DND-41 (cell line): ENCODE results near the gene MYH15.

Experiments used
- CTCF ChIP-seq: IDR thresholded peaks from 2 replicates; pipeline ENCODE4 v1.5.1; 2012; ENCODE audit warnings: borderline replicate concordance, low read length, moderate library complexity, mild to moderate bottlenecking; ENCODE audit not compliant: poor library complexity, severe bottlenecking; ENCODE audit errors: extremely low read depth
- EZH2 ChIP-seq: IDR thresholded peaks from 3 replicates; pipeline ENCODE4 v1.6.1; 2012; ENCODE audit warnings: borderline replicate concordance, low read depth, mild to moderate bottlenecking, moderate library complexity, low read length, inconsistent platforms; ENCODE audit not compliant: severe bottlenecking

- TF ChIP-seq CTCF (no peak), EZH2 (no peak)
Observed at GRCh38 chr3:108333961-108334360, 176.4 kb downstream of the MYH15 start.
